Suprapubic skin (tissue), 4 donors: ENCODE results near the gene TNFRSF14.

Experiments used
- EP300 ChIP-seq: sonication (generic); formaldehyde crosslinking; IDR thresholded peaks from one replicate; pipeline ENCODE4 v1.6.1; 2017; ENCODE audit warnings: antibody characterized with exemption
- POLR2A ChIP-seq, 2 donors: fragments of 450-650 bp; IDR thresholded peaks; one replicate each; pipeline ENCODE4 v1.6.1; 2017; ENCODE audit warnings: antibody characterized with exemption in 2 of 2, mild to moderate bottlenecking in 2 of 2, moderate library complexity in 2 of 2
- POLR2AphosphoS5 ChIP-seq, 3 donors: sonication (generic); formaldehyde crosslinking; IDR thresholded peaks; one replicate each; pipeline ENCODE4 v1.6.1; 2017; ENCODE audit warnings: antibody characterized with exemption in 3 of 3
- TF ChIP-seq, protein P1 (sequence below), 2 donors: fragments of 200-600 bp in 1 of 2; fragments of 450-650 bp in 1 of 2; sonication (generic) in 1 of 2; IDR thresholded peaks; one replicate each; pipeline ENCODE4 v1.5.1; 2016 to 2019; ENCODE audit warnings: antibody characterized with exemption in 2 of 2, mild to moderate bottlenecking in 1 of 2, moderate library complexity in 1 of 2

DNA sequence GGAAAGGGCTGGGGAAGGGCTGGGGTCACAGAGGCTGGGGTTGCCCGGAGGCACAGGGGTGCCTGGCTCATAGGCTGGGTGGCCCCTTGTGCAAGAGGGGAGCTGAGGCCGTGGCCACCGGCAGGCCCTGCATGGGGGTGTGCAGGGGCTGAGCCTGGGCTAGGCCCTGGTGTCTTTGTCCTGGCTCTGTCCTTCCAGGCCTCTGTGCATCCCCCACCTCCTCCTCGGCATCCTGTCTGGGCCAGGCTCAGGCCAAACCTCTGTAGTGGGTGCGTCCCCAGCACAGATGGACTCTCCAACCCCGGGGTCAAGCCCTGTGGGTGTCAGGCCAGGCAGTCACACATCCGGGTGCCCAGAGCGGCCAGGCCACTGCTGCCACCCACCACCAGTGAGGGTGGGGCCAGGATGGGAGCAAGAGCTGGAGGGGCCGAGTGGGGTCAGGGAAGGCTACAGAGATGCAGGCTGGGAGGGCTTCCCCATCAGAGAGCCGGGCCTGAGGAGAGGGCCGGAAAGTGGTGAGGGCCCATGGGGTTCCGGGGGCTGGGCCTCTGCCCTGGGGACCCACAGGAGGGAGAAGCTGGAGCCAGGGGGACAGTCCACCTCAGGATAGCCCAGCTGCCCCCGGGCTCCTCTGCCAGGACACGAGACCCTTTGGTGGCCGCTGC lies 49.1 kb upstream of the TNFRSF14 start:
- TF ChIP-seq, protein P1, sequence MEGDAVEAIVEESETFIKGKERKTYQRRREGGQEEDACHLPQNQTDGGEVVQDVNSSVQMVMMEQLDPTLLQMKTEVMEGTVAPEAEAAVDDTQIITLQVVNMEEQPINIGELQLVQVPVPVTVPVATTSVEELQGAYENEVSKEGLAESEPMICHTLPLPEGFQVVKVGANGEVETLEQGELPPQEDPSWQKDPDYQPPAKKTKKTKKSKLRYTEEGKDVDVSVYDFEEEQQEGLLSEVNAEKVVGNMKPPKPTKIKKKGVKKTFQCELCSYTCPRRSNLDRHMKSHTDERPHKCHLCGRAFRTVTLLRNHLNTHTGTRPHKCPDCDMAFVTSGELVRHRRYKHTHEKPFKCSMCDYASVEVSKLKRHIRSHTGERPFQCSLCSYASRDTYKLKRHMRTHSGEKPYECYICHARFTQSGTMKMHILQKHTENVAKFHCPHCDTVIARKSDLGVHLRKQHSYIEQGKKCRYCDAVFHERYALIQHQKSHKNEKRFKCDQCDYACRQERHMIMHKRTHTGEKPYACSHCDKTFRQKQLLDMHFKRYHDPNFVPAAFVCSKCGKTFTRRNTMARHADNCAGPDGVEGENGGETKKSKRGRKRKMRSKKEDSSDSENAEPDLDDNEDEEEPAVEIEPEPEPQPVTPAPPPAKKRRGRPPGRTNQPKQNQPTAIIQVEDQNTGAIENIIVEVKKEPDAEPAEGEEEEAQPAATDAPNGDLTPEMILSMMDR (IDR thresholded peaks at IDR 0.05) = no peak
- TF ChIP-seq POLR2A (IDR thresholded peaks at IDR 0.05) (no peak), EP300 (no peak), POLR2AphosphoS5 (IDR thresholded peaks at IDR 0.05) (no peak)
